K562 (cell line): Measurements from ENCODE around the gene SLC17A1. TPM values are rescaled to one million over a fixed set of nuclear protein-coding genes. Genes with fewer than 3 reads are reported as not detected.

Experiments used
- ATAC-seq: fragments of 200-7000 bp; cut with Tn5 transposase; 3 replicates; pipeline ENCODE4 v1.9.1; 2020; ENCODE audit warnings: moderate library complexity
- BruUV-seq: library from RNA; stranded (reverse); fragments of 400-500 nt; replicated peaks from 2 replicates; lab custom pipeline; 2021; lab: Mats Ljungman, UMichigan
- CTCF ChIA-PET: fragments of 300-600 bp; formaldehyde crosslinking; extraction: SDS; loops from one replicate; lab custom pipeline; 2021; ENCODE audit warnings: low intra/inter-chr PET ratio; lab: Yijun Ruan, JAX
- POLR2A ChIA-PET: fragments of 300-600, 350-650 bp; sonication (Branson Sonifier 250); formaldehyde crosslinking; extraction: SDS; loops from one replicate; lab custom pipeline; 2021; ENCODE audit warnings: antibody characterized with exemption, inconsistent platforms; lab: Yijun Ruan, JAX
- DNase-seq, 4 experiments: peaks; one replicate each; pipeline versions ENCODE4 v3.0.0 to v3.0.0-alpha.2; 2011 to 2018; ENCODE audit warnings: low spot score in 3 of 4, mixed read lengths in 3 of 4; ENCODE audit errors: extremely low read depth in 1 of 4
- FAIRE-seq: peaks from 2 replicates; lab custom pipeline; 2011; peaks lifted over from hg19 to GRCh38; lab: Jason Lieb, UNC
- H2AFZ ChIP-seq: 2 replicates; pipeline ENCODE4 v1.6.0; 2011; ENCODE audit warnings: low read depth, low read length, control low read depth, inconsistent platforms
- H3K27ac ChIP-seq: fragments of 200-600 bp; 3 replicates; pipeline ENCODE4 v1.8.0; 2011; ENCODE audit warnings: low read depth, mild to moderate bottlenecking, control low read depth, inconsistent platforms, low read length, moderate library complexity, mixed read lengths; ENCODE audit errors: extremely low read depth
- H3K27me3 ChIP-seq, 2 experiments: fragments of 300-600 bp in 1 of 2; 2 replicates in 1 of 2; 3 replicates in 1 of 2; pipeline versions ENCODE4 v1.6.0 to v1.8.0; 2011; ENCODE audit warnings: inconsistent platforms in 2 of 2, low read length in 2 of 2, mild to moderate bottlenecking in 1 of 2, mixed read lengths in 1 of 2, moderate library complexity in 1 of 2; ENCODE audit not compliant: control insufficient read depth in 2 of 2, insufficient read depth in 2 of 2
- H3K36me3 ChIP-seq: fragments of 300-600 bp; 3 replicates; pipeline ENCODE4 v1.8.0; 2011; ENCODE audit warnings: mild to moderate bottlenecking, low read length, inconsistent platforms; ENCODE audit not compliant: control insufficient read depth, insufficient read depth
- H3K4me1 ChIP-seq, 2 experiments: fragments of 200-600 bp in 1 of 2; replicated peaks in 1 of 2; 2 replicates in 1 of 2; 3 replicates in 1 of 2; pipeline versions ENCODE4 v1.5.1 to v1.8.0; 2011; ENCODE audit warnings: inconsistent platforms in 2 of 2, low read length in 2 of 2, mild to moderate bottlenecking in 1 of 2, mixed read lengths in 1 of 2, moderate library complexity in 1 of 2; ENCODE audit not compliant: control insufficient read depth in 2 of 2, insufficient read depth in 2 of 2
- H3K4me2 ChIP-seq: 2 replicates; pipeline ENCODE4 v1.6.1; 2011; ENCODE audit warnings: low read length, control low read depth, inconsistent platforms, mixed read lengths; ENCODE audit not compliant: insufficient read depth
- H3K4me3 ChIP-seq: fragments of 200-600 bp; sonication (generic), shearing (Covaris generic); 2 replicates; pipeline ENCODE4 v1.5.1; 2016; ENCODE audit warnings: control low read depth, inconsistent platforms
- H3K79me2 ChIP-seq: fragments of 200-600 bp; 3 replicates; pipeline ENCODE4 v1.8.0; 2011; ENCODE audit warnings: low read length, inconsistent platforms; ENCODE audit not compliant: control insufficient read depth, insufficient read depth
- H3K9ac ChIP-seq, 2 experiments: 2 replicates each; pipeline versions ENCODE4 v1.6.0 to v1.6.1; 2011; ENCODE audit warnings: low read depth in 2 of 2, low read length in 2 of 2, control low read depth in 1 of 2, inconsistent platforms in 1 of 2, mild to moderate bottlenecking in 1 of 2, mixed read lengths in 1 of 2; ENCODE audit not compliant: insufficient read depth in 1 of 2
- H3K9me1 ChIP-seq: one replicate; pipeline ENCODE4 v1.6.0; 2011; ENCODE audit warnings: inconsistent platforms, mild to moderate bottlenecking, low read length, moderate library complexity; ENCODE audit not compliant: control insufficient read depth, insufficient read depth
- H3K9me3 ChIP-seq: replicated peaks from 2 replicates; pipeline ENCODE4 v1.5.1; 2011; ENCODE audit warnings: low read depth, low read length, inconsistent platforms; ENCODE audit not compliant: control insufficient read depth, insufficient read depth
- H4K20me1 ChIP-seq: replicated peaks from 2 replicates; pipeline ENCODE4 v1.6.1; 2011; ENCODE audit warnings: low read length, inconsistent platforms, mixed read lengths; ENCODE audit not compliant: control insufficient read depth, insufficient read depth
- E2F5 ChIP-seq: sonication (generic); formaldehyde crosslinking; IDR thresholded peaks from 2 replicates; pipeline ENCODE4 v1.8.0; 2022; ENCODE audit warnings: mild to moderate bottlenecking, missing genetic modification reagents
- ETV1 ChIP-seq: fragments of 450-650 bp; conservative IDR thresholded peaks from 2 replicates; pipeline ENCODE4 v1.6.1; 2016; ENCODE audit warnings: missing genetic modification characterization, control low read depth, low read depth, missing compliant biosample characterization
- FOXK1 ChIP-seq: sonication (generic); formaldehyde crosslinking; IDR thresholded peaks from 2 replicates; pipeline ENCODE4 v1.8.0; 2022; ENCODE audit warnings: missing genetic modification reagents, mild to moderate bottlenecking, borderline replicate concordance
- MAFG ChIP-seq: fragments of 450-650 bp; conservative IDR thresholded peaks from 2 replicates; pipeline ENCODE4 v1.6.1; 2016; ENCODE audit warnings: missing genetic modification characterization, missing compliant biosample characterization
- PCBP1 ChIP-seq: fragments of 200-400 bp; formaldehyde crosslinking; IDR thresholded peaks from 2 replicates; pipeline ENCODE4 v1.6.1; 2018; ENCODE audit warnings: mild to moderate bottlenecking, low read depth, low read length; ENCODE audit not compliant: poor library complexity, severe bottlenecking
- PTRF ChIP-seq: fragments of 450-650 bp; IDR thresholded peaks from 2 replicates; pipeline ENCODE4 v1.6.1; 2016; ENCODE audit warnings: mild to moderate bottlenecking, missing genetic modification characterization, missing compliant biosample characterization
- SIN3B ChIP-seq: fragments of 450-650 bp; IDR thresholded peaks from 2 replicates; pipeline ENCODE4 v1.6.1; 2017; ENCODE audit warnings: low read depth, mild to moderate bottlenecking, moderate library complexity
- SMARCA5 ChIP-seq: fragments of 450-650 bp; IDR thresholded peaks from 2 replicates; pipeline ENCODE4 v1.6.1; 2016
- SP1 ChIP-seq: sonication (generic); formaldehyde crosslinking; IDR thresholded peaks from 2 replicates; pipeline ENCODE4 v1.8.1; 2022; ENCODE audit warnings: mild to moderate bottlenecking, missing genetic modification reagents
- TCF7L2 ChIP-seq: fragments of 150-350 bp; IDR thresholded peaks from 2 replicates; pipeline ENCODE4 v1.6.1; 2016; ENCODE audit warnings: low read depth, mild to moderate bottlenecking, low read length, moderate library complexity
- ZNF384 ChIP-seq: IDR thresholded peaks from 2 replicates; pipeline ENCODE4 v1.6.1; 2012; ENCODE audit warnings: low read depth, low read length, improper control_type of control experiment
- ZNF780A ChIP-seq: fragments of 250-450 bp; sonication (Bioruptor Pico); IDR thresholded peaks from 2 replicates; pipeline ENCODE4 v1.5.0; 2021; ENCODE audit warnings: mild to moderate bottlenecking
- WGBS: fragments of 100-300 bp; shearing (Covaris generic); methylation state at CpG from one replicate; pipeline ENCODE4 v1.1.6; 2016; ENCODE audit warnings: low coverage, mixed read lengths; ENCODE audit not compliant: insufficient coverage; ENCODE audit errors: missing lambda C conversion rate; 5-methylcytosine and 5-hydroxymethylcytosine counted together
- in situ Hi-C: fragments of 300-500 bp; cut with MboI; formaldehyde crosslinking; loops from 4 replicates; pipeline ENCODE4 v1.15.0; 2018; ENCODE audit warnings: inconsistent platforms, mixed read lengths
- intact Hi-C: fragments of 100-400 bp; cut with micrococcal nuclease; formaldehyde crosslinking; loops from 2 replicates; pipeline ENCODE4 v1.14.2; 2022
- polyA plus RNA-seq, 8 experiments: library from polyadenylated mRNA; depleted of rRNA in 4 of 8; stranded (reverse) in 5 of 8; unstranded in 3 of 8; fragments of >200 nt; fragmentation: Nextera tagmentation in 2 of 8; fragmentation: Illumina TruSeq in 1 of 8; extraction: Ambion mirVana in 2 of 8; extraction: Trizol in 1 of 8; gene quantifications; 2 replicates each; pipeline versions ENCODE4 v1.2.1 to v1.2.3, GENCODE V29; 2011 to 2014; ENCODE audit warnings: inconsistent platforms in 1 of 8, missing spikeins in 1 of 8
- total RNA-seq, 7 experiments: library from RNA; depleted of rRNA in 6 of 7; stranded (reverse); fragments of >200 nt in 6 of 7; fragmentation: Illumina TruSeq in 2 of 7; extraction: Trizol in 2 of 7; gene quantifications; 2 replicates each; pipeline versions ENCODE4 v1.2.1 to v1.2.3, GENCODE V29; 2011 to 2021; ENCODE audit warnings: low replicate concordance in 1 of 7
- TF ChIP-seq, protein P1 (sequence below): IDR thresholded peaks from 2 replicates; pipeline ENCODE4 v1.6.1; 2012; ENCODE audit warnings: low read depth, low read length, improper control_type of control experiment, borderline replicate concordance
- TF ChIP-seq, protein P2 (sequence below): IDR thresholded peaks from 3 replicates; pipeline ENCODE4 v1.6.1; 2011; ENCODE audit warnings: borderline replicate concordance, mild to moderate bottlenecking; ENCODE audit not compliant: insufficient read length, insufficient read depth

The SLC17A1 gene
- total and polyA plus RNA-seq, 9 of the 15 experiments (the other 6 are each of a cell fraction or from before 2014, with no cell fraction given) = not detected

GRCh38 chr6:25757936-25758642 lies 73.8 kb downstream of the SLC17A1 start:
- in situ Hi-C loops = no loop called here

More at GRCh38 chr6:25757936-25758642, 73.8 kb downstream of the SLC17A1 start:
- Histone ChIP-seq H3K36me3 (no peaks in the 10 kb centered on the region), H3K4me3 (no peak overlapping the region), H2AFZ (no peak overlapping the region), H3K27me3 (peaks cover 2 to 15% of the 10 kb centered on the region in 2 experiments; a peak in 3 of 5 replicates)
- no peak for ATAC-seq
- no peak for DNase-seq
- no peak for FAIRE-seq
- no peak for TF ChIP-seq FOXK1 (CRISPR knock-in tag)
- no peak for TF ChIP-seq ZNF384
- no peak for TF ChIP-seq ETV1 (tag)
- no peak for TF ChIP-seq PCBP1
- TF ChIP-seq MAFG = no peak
- TF ChIP-seq E2F5 (CRISPR knock-in tag) = no peak
- no peak for TF ChIP-seq PTRF (tag)
- no peak for TF ChIP-seq SMARCA5
- no peak for TF ChIP-seq ZNF780A
- no peak for TF ChIP-seq TCF7L2
- TF ChIP-seq SIN3B = no peak
- TF ChIP-seq, protein P1, sequence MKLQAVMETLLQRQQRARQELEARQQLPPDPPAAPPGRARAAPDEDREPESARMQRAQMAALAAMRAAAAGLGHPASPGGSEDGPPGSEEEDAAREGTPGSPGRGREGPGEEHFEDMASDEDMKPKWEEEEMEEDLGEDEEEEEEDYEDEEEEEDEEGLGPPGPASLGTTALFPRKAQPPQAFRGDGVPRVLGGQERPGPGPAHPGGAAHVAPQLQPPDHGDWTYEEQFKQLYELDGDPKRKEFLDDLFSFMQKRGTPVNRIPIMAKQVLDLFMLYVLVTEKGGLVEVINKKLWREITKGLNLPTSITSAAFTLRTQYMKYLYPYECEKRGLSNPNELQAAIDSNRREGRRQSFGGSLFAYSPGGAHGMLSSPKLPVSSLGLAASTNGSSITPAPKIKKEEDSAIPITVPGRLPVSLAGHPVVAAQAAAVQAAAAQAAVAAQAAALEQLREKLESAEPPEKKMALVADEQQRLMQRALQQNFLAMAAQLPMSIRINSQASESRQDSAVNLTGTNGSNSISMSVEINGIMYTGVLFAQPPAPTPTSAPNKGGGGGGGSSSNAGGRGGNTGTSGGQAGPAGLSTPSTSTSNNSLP = no peak
- TF ChIP-seq, protein P2, sequence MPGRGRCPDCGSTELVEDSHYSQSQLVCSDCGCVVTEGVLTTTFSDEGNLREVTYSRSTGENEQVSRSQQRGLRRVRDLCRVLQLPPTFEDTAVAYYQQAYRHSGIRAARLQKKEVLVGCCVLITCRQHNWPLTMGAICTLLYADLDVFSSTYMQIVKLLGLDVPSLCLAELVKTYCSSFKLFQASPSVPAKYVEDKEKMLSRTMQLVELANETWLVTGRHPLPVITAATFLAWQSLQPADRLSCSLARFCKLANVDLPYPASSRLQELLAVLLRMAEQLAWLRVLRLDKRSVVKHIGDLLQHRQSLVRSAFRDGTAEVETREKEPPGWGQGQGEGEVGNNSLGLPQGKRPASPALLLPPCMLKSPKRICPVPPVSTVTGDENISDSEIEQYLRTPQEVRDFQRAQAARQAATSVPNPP = no peak
- TF ChIP-seq SP1 (CRISPR knock-in tag) = no peak
- TF ChIP-seq, all 486 proteins: peak for 0
- Histone ChIP-seq H3K4me2 (no peak overlapping the region), H3K27ac (no peak overlapping the region), H4K20me1 (no peaks in the 10 kb centered on the region), H3K9ac (no peak overlapping the region), H3K4me1 (no peaks in the 10 kb centered on the region), H3K9me3 (no peaks in the 10 kb centered on the region), H3K9me1 (no peaks in the 10 kb centered on the region), H3K79me2 (no peaks in the 10 kb centered on the region)
- BruUV-seq = no TSS peak
- POLR2A ChIA-PET = no interaction called here
- CTCF ChIA-PET = no interaction called here
- WGBS = under 1% methylated on average over 6 of the region's 6 CpGs
- intact Hi-C loops = no loop called here
